Stimulated activated CD4-positive, alpha-beta T cell treated with anti-CD3 and anti-CD28 coated beads, TNF-alpha, amount 100 ng/mL, for 1 hour (primary cell): ENCODE data around the gene EEF1AKMT3.
"Not testable (repeated sequence)": the region's sequence is repeated elsewhere in the genome, so short reads cannot be mapped to it uniquely, and the experiment has no call there.

ENCODE experiments used
- DNase-seq, 3 donors: peaks; one replicate each; pipeline ENCODE4 v3.0.0-alpha.2; 2020; ENCODE audit warnings: low read depth in 3 of 3, low spot score in 1 of 3

EEF1AKMT3 gene

DNA sequence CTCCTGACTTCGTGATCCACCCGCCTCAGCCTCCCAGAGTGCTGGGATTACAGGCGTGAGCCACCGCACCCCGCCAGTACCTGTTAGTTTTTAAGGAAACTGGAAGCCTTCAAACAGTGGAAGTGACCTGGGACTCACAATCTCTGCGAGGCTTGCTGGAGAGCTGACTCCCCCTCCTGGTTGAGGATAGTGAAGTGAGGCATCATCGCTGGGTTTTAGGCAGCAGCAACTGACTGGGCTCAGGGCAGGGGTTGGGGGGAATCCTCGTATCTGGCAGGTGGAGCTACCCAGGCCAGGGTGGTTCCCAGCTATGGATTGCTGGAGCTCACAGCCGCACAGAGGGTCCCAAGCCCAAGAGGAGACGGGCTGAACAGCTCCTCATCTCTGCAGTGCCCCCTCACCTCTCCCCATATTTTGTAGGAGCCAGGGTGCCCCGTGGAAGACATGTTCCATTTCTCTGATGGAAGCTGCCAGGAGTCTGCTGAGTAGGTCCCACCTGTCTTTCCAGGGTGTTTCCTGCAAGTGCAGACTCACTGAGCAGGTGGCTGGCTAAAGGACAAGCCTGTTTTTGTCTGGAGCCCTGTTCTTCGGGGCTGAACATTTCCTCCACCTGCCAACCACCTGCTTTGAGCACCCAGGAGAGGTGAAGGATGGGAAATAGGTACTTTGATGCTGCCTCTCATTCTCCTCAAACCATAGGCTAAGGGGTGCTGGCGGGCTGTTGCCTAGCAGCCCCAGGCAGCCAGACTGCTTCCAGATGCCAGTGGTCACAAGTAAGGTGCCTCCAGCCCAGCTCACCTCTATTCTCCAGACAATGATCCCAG, 43.0 kb downstream of the EEF1AKMT3 start:
- no peak for DNase-seq

DNA sequence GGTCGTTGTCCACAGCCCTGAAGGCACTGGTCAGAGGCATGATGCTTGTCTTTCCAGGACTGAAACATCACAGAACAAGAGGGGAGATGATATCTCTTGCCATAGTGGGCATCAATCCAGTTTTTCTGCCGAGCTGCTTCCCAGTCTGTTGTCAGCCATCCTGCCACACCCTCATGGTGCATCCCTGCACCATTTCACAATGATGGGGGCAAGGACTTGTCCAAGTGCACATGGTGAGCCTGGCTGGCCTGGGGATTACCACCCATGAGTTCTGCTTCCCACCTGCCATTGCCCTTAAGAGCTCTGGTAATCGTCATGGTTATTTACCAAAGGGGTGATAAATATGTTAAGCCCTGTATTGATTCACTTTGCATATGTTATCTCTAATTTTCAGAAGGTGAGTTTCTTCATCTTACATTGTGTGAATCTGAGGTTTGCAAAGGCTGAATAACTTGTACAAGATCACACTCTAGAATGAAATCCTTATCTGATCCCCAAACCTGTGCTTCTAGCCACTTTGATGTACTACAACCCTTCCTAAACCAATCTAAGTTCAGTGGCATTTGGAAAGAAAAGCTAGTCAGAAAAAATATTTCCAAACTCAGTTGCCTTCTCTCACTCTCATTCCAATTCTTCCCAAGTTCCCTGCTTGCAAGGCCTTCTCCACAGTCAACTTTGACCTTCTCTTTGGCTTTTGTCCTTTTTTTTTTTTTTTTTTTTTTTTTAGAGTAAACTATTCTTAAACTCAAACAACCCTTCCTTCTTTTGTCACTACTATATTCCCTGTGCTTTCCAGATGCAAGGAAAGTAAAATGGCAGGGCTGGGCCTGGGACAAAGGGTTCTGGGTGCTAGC, 43.8 kb downstream of the EEF1AKMT3 start:
- DNase-seq: no peak

DNA sequence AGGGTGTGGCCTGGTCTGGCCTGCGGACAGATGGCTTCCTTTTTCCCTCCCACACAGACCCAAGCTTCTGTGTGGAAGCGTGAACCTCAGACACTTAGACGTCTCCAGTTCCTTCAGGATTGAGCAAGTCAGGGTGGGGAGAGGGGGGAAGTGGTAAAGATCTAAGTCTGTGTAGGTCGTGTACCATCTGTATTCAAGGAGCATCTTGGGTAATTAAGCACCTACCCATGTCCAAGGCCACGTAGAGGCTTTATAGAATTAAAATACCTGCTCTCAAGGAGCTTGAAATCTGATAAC, 44.4 kb downstream of the EEF1AKMT3 start:
- no peak for DNase-seq

DNA sequence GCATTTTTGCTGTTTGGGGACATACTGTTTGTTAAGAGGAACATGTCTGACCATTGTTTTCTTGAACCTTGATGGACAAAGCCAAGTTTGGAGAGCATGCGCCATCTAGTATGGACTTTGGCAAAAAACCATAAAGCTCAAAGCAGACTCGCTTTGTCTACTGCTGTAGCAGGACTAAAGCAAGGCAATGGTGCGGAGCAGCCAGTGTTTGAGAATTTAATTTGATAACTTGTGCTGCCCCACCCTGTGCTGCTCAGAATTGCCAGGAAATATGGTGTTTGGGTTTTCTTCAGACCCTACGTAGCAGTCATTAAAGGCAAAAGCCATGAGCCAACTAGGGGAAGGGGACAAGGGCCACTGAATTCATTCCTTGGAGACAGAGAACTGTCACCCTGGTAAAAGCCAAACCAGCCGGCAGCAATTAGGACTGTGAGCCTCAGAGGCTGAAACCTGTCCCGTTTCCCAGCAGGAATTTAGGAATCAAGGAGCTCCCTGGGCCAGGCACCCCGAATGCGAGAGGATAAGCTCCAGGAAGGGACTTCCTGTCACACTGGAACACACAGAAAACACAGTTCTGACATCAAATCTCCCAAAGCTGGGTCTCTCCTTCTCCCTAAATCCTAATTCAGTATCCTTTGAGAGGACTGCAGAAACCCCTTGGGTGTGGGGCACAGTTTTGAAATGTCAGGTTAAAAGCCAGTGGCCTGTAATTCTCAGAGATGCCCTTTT, 45.0 kb downstream of the EEF1AKMT3 start:
- no peak for DNase-seq

DNA sequence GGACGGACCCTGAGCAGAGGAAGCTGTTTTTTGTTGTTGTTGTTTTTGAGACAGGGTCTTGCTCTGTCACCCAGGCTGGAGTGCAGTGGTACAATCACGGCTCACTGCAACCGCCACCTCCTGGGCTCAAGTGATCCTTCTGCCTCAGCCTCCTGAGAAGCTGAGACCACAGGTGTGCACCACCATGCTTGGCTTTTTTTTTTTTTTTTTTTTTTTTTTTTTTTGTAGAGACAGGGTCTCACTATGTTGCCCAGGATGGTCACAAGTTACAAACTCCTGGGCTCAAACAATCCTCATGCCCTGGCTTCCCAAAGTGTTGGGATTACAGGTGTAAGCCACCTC, 45.5 kb downstream of the EEF1AKMT3 start:
- DNase-seq: not testable (repeated sequence)

DNA sequence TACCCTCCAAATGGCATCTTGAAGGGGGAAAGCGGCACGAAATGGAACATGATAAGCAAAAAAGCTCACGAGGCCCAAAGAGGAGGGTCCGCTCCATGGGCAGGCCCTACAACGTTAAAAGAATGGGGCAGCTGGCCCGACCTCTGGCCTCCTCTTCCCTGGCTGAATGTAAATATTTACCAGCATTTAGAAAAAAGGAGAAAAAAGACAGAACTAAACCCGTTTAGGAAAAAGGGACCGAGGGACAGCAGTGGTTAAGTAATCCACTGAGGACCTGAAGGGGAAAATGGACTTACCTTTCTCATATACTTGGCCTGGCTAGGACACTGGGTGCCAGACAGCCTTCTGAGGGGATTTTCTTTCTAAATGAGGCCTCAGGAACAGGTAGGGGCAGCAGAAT, 47.7 kb downstream of the EEF1AKMT3 start:
- not testable (repeated sequence) for DNase-seq

DNA sequence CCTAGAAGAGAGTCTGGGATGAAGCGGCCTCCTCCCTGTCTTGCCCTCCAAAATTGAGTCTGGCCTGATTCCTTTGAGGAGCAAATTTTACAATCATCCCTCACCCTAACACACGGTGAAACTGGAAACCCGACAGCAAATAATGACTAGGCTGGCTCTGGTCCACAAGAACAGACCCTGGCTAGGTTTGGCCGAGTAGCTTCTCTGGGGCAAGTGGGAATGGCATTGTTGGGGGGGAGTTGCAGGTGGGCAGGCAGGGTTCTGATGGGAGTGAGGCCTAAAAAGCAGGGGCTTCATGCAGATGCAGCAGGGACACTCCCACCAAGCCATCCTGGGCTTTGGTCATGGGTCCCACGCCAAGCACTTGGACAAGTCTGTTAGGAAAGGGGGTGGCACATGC, 48.6 kb downstream of the EEF1AKMT3 start:
- DNase-seq: not testable (repeated sequence)

DNA sequence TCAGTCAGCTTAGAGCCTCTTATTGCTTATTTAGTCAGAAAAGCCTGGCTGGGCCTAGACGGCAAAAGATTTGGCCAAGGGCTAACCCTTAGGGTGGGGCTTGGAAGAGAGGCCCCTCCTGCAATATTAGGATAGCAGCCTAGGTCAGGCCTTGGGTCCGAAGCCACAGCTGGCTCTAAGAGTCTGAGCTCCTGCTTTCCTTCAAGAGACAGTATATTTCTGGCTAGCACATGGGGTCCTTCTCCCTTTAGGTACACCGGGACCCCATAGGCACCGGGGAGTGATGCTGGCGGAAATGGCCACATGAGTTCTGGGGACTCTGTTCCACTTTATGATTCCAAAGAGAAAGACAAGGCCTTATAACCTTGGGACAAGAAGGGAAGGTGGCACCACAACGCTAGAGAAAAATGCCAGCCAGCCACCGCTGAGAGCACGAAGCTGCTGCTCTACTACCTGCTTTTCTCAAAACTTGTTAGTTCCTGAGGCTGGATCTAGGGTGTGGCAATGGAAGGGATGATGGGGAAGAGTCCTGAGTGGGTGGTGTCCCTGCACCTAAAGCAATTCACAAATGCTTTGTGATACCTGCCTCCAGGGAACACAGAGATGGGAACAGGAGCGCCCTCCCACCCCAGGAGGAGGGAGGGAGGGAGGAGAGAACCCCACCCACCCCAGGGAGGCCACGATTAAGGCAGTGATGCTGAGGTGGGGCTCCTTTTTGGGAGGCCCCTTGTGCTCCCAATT, 49.2 kb downstream of the EEF1AKMT3 start:
- DNase-seq: no peak

DNA sequence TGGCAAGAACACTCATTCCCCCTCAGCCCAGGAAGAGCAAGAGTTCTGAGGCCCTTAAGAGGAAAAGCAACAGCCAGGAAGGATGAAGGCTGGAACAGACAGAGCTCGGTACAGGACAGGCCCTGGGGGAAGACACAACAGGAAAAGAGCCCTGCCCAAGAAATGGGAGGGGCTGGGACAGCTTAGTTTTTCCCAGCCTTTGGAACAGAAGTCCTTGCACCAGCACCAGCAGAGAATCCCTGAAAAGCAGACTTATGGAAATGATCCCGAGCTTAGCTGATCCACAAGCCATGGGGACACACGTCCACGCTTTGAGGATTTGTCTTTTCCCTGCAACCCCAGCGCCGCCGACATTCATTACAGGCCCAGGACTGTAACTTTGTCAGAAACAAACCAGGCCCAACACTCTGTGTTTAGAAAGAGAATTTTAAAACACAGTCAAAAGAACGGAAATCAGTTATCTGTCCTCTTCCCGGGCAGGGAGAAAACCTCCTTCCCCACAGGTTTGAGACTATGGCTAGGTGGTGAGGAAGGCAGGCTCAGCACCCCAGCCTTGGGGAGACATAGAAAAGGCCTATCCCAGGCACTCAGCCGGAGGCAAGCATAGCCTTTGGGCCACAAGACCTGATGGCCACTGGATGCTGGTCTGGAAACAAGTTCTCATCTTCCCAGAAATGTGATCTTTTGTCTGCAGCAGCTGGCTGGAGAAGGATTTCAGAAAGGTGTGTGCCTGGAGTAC, 50.1 kb downstream of the EEF1AKMT3 start:
- no peak for DNase-seq

DNA sequence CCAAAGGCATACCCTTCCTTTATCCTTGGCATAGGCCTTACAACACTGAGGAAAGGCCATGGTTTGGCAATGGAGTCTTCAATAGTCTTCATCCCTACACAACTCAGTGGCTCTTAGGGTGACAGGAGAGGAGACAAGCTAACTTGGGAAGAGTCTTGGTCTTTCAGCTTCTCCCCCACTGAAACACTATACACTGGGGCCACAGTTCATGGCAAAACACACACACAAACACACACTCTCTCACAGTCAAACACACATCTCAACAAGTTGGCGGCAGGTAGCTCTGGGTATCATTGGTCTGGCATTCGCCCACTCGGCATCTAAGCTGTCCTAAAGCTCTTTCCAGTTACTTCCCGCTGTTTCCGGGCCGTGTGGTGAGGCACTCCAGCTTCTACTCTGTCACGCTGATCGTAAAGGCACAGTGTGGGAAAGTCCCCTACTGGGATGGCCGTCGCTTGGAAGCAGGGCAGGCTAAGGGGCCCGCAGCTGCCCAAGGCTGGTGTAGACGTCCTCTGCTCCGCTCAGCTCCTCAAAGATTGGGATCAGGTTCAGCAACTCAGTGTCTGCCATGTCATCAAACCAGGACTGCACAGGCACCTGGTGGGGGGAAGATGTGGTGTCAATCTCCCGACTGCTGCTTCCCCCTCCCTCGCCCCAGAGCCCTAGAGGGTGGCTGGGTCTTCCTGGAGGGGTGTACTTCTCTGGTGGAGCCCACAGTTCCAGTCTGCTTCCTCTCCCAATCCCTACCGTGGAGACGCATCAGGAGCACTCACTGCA, 50.9 kb downstream of the EEF1AKMT3 start:
- no peak for DNase-seq

DNA sequence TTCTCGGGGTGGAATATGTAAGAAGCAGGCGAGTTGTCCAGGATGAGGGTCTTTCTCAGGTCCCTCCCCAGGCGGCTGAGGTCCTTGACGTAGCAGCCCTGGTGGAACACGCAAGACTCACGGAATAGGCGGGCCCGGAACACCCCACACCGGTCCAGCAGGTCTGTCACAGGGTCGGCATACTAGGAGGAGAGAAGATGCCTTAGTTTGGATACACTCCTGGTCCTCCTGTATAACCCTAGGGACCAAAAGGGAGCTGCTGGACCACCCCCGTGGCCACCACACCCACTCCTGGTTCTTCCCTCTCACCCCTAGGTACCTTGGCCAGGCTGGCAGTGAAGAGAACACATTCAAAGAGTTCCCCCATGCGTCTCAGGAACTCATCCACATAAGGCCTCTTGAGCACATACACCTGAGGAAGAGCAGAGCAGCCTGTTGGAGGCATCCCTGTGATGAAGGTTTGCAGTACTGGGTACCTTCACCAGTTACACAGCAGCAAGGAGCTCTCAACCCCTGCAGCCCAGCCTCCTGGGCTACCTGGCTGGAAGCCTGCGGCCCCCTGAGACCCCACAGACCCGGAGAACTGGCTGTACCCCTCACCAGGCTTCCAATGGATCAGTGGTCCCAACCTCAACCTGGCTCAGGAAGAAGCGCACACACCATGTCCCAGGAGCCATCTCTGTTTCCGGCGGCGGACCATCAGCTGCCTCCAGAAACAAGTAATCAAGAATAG, 51.7 kb downstream of the EEF1AKMT3 start:
- DNase-seq: no peak

DNA sequence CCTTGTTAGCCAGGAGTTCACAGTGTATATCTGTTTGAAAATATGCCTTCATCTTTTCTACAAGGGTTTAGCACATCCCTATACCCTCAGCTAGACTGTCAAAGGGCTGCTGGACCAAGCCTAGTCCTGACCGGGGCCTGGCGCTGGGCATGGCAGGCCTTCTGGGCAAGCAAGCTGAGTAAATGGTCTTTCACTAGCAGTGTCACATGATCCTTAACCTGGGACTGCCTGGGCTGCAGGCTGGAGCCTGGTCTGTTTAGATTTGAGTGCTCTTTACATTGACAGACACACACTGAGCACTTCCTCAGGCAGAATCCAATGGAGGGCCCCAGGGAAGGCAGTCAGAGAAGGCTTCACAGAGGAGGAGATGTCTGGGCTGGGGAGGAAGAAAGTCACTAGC, 53.0 kb downstream of the EEF1AKMT3 start:
- no peak for DNase-seq

DNA sequence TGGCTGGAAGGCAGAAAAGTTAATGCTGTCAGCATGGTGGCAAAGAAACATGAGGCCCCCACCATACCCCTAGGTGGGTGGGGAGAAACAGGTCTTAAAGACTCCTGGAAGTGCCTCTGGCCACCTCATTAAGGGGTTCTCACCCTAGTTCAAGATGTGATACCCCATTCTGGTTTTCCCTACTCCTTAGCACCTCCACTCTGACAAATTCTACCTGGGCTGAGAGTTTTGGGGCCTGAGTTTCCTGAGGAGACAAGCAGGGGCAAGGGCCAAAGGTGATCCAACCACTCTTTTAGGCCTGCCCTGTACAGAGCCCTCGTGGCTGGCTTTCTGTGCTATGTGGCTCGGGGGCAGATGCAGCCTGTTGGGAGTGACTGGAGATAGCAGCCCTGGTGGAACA, 54.0 kb downstream of the EEF1AKMT3 start:
- no peak for DNase-seq

DNA sequence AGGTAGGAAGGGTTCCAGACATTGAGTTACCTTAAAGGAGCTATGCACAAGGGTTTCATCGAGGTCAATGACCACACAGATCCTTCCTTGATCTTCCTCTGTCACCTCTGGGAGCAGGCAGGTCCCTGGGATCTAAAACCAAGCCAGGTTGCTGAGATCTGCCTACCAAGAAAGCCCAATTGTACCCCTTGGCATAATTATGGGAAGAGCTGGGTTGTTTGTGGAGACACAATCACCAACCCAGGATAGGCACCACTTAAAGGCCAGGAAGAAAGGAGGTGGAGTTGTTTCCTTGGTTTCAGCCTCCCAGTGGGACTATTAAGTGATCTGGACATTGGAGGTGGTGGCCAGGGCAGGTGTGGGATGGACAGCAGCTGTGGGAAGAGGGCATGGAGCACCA, 54.6 kb downstream of the EEF1AKMT3 start:
- no peak for DNase-seq

DNA sequence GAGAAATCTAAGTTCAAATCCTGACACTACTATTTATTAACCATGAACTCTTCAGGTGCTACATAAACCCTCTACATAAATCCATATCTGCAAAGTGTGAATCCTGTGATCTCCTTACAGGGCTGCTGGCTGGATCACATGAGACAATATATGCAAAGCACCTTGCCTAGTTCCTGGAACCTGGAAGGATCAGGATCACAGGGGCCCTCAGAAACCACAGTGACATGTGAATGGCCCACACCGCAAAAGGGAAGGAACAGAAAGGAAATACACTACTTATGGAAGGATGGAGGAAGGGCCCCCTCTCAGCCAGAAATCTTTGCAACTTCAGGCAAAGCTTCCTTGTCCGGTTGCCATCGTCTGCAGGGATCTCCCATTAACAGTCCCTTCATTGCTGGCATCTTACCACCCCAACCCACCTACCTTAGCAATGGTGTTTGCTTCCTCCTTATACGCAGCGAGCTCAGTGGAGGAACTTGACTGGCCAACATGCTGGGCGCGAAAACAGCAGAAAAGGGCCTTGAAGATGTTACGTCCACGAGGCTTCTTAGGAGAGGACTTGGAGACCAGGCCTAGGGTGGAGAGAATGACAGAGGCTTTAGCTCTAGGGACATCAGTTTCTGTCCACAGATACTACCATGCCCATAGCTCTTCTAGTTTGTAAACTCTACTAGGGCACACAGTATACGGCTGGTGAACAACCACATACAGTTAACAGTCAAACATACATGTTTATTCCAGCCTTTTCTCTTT, 56.8 kb downstream of the EEF1AKMT3 start:
- no peak for DNase-seq

DNA sequence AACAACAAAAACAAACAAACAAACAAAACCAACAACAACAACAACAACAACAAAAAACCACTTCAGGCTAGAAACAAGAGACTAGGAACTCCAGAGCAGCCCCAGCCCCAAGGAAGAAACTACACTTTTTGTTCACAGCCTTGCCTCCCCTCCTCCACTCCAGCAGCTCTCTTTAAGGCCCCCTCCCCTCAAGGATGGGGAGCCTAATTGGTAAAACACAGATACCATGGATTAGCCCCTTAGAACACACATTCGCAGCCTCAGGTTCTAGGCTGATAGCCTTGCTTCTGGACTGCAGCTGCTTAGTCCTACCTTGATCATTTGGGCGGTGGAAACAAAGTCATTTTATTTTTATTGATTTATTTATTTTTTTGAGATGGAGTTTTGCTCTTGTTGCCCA, 58.0 kb downstream of the EEF1AKMT3 start:
- DNase-seq: no peak
